ENCODE data around the gene BTBD10.

Gene BTBD10

DNA sequence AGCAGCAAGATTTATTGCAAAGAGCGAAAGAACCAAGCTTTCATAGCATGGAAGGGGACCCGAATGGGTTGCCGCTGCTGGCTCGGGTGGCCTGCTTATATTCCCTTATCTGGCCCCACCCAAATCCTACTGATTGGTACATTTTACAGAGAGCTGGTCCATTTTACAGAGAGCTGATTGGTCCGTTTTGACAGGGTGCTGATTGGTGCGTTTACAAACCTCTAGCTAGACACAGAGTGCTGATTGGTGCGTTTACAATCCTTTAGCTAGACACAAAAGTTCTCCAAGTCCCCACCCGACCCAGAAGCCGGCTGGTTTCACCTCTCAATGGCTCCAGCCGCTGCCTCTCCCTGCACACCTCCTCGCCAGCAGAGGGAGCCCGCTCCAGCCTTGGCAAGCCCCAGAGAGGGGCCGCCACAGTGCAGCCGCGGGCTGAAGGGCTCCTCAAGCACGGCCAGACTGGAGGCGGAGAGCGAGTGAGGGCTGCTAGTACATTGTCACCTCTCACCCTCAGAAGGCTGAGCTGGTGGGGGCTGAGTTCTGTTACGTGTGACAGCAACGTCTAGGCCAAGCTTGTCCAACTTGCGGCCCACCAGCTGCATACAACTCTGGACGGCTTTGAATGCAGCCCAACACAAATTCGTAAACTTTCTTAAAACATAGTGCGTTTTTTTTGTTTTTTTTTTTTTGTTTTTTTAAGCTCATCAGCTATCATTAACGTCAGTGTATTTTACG, 24.1 kb upstream of the BTBD10 start:
- TF ChIP-seq, protein P1, sequence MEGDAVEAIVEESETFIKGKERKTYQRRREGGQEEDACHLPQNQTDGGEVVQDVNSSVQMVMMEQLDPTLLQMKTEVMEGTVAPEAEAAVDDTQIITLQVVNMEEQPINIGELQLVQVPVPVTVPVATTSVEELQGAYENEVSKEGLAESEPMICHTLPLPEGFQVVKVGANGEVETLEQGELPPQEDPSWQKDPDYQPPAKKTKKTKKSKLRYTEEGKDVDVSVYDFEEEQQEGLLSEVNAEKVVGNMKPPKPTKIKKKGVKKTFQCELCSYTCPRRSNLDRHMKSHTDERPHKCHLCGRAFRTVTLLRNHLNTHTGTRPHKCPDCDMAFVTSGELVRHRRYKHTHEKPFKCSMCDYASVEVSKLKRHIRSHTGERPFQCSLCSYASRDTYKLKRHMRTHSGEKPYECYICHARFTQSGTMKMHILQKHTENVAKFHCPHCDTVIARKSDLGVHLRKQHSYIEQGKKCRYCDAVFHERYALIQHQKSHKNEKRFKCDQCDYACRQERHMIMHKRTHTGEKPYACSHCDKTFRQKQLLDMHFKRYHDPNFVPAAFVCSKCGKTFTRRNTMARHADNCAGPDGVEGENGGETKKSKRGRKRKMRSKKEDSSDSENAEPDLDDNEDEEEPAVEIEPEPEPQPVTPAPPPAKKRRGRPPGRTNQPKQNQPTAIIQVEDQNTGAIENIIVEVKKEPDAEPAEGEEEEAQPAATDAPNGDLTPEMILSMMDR (IDR thresholded peaks at IDR 0.05; ENCODE audit: low read length, missing control alignments): peak; percentile 34
- DNase-seq (ENCODE audit: low read depth): peak; percentile 33
- H3K4me3 ChIP-seq (replicated peaks; ENCODE audit: low read depth, low read length): peak overlapping the region; percentile 21

DNA sequence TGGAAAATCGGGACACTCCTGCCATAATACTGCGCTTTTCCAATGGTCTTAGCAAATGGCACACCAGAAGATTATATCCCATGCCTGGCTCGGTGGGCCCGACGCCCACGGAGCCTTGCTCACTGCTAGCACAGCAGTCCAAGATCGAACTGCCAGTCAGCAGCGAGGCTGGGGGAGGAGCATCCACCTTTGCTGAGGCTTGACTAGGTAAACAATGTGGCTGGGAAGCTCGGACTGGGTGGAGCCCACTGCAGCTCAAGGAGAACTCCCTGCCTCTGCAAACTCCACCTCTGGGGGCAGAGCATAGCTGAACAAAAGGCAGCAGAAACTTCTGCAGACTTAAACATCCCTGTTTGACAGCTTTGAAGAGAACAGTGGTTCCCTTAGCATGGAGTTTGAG, 17.2 kb upstream of the BTBD10 start:
- no peak overlapping the region for H3K4me3 ChIP-seq (replicated peaks; ENCODE audit: low read depth, low read length)
- DNase-seq (ENCODE audit: low read depth): no peak
- TF ChIP-seq, protein P1 (IDR thresholded peaks at IDR 0.05; ENCODE audit: low read length, missing control alignments): no peak

DNA sequence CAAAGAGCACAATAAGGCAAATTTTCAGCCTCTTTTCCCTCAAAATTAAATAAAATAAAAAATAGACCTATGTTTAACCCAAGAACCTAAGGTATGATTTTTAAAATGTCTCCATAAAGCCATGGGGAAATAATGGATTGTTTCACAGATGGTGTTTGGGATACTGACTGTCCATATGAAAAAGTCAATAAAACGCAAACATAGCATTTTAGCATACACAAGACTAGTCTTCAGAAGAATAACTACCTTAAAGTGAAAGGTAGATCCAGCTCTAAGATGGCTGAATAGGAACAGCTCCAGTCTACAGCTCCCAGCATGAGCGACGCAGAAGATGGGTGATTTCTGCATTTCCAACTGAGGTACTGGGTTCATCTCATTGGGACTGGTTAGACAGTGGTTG, 16.7 kb upstream of the BTBD10 start:
- DNase-seq (ENCODE audit: low read depth): no peak
- no peak overlapping the region for H3K4me3 ChIP-seq (replicated peaks; ENCODE audit: low read depth, low read length)
- TF ChIP-seq, protein P1 (IDR thresholded peaks at IDR 0.05; ENCODE audit: low read length, missing control alignments): no peak

DNA sequence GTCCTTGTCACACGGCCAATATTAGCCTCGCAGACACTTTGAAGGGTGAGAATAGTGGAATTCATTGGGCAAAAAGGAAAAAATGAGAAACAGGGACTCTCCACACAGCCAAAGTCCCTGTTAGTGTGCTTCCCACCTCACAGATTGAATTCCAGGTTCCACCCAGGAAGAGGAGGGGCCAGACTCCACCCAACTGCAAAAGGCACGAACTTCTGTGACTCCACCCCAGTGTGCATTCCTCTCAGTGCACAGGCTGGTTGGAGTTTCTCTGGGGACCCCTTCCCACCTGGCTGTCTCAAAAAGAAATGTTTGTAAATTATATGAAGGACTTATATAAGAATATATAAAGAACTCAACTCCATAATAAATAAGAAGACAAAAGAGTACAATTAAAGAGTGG, 12.1 kb upstream of the BTBD10 start:
- H3K4me3 ChIP-seq (replicated peaks; ENCODE audit: low read depth, low read length): no peak overlapping the region

DNA sequence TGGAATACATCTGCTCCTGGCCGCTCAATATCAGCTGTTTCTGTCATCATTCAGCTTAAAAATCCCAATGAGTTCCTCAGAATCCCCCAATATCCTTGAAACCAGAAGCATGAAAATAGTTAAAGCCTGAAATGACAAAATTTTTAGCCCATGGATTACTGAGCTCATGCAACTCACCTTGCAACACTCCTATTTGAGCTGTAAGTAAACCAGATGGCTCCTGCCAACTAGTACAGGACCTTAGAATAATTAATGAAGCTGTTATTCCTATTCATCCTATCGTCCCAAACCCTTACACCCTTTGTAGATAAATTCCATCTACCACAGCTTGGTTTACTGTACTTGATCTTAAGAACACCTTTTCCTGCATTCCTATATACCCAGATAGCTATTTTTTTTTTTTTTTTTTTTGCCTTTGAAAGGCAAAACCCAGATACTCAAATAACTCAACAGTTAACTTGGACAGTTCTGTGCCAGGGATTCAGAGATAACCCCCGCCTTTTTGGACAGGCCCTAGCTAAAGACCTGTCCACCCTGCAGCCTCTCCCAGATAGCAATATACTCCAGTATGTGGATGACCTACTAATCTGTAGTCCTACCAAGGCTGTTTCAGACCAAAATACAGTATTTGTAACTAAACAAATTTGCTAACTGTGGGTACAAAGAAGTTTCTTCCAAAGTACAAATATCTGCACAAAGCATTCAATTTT, 10.1 kb upstream of the BTBD10 start:
- DNase-seq (ENCODE audit: low read depth): no peak
- H3K4me3 ChIP-seq (replicated peaks; ENCODE audit: low read depth, low read length): no peak overlapping the region
- TF ChIP-seq, protein P1 (IDR thresholded peaks at IDR 0.05; ENCODE audit: low read length, missing control alignments): no peak

More for the DNA sequence above, 12.1 kb upstream of the BTBD10 start:
- no peak for DNase-seq (ENCODE audit: low read depth)
- TF ChIP-seq, protein P1 (IDR thresholded peaks at IDR 0.05; ENCODE audit: low read length, missing control alignments): no peak

DNA sequence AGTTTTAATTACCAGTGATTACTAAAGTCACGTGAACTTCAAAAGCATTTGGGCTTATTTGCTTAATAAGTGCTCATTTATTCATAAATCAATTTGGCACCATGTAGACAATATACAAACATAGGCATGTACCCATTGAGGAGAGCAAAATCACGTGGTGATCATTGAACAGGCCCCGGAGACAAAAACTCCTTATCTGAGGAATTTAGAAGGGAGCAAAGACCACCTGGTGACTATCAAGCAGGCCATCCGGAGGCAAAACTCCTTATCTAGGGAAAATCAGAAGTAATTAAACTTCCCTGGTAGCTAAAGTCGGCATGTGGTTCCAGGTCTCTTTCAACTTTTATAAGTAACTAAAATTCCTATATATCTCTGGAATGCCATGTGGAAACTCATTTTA, 5.7 kb upstream of the BTBD10 start:
- DNase-seq (ENCODE audit: low read depth): no peak
- TF ChIP-seq, protein P1 (IDR thresholded peaks at IDR 0.05; ENCODE audit: low read length, missing control alignments): no peak
- H3K4me3 ChIP-seq (replicated peaks; ENCODE audit: low read depth, low read length): no peak overlapping the region
